HepG2 (cell line): ENCODE results near the gene OR7D2. TPM values are rescaled to one million over a fixed set of nuclear protein-coding genes. Genes with fewer than 3 reads are reported as not detected.

ENCODE experiments used
- ETV5 ChIP-seq: IDR thresholded peaks from 2 replicates; pipeline ENCODE4 v1.6.1; 2018; ENCODE audit warnings: missing biosample characterization, missing genetic modification reagents, inconsistent platforms, borderline replicate concordance
- HES4 ChIP-seq: sonication (generic); formaldehyde crosslinking; IDR thresholded peaks from 2 replicates; pipeline ENCODE4 v1.9.0; 2021; ENCODE audit warnings: mild to moderate bottlenecking, missing genetic modification reagents, borderline replicate concordance
- KDM6A ChIP-seq: IDR thresholded peaks from 2 replicates; pipeline ENCODE4 v1.6.1; 2016; ENCODE audit warnings: low read depth
- KLF15 ChIP-seq: sonication (generic); formaldehyde crosslinking; IDR thresholded peaks from 2 replicates; pipeline ENCODE4 v1.8.1; 2023; ENCODE audit warnings: borderline replicate concordance, mild to moderate bottlenecking, inconsistent platforms, missing genetic modification reagents, mixed read lengths
- MAFK ChIP-seq, 2 experiments: IDR thresholded peaks in 1 of 2; conservative IDR thresholded peaks in 1 of 2; 2 replicates each; pipeline ENCODE4 v1.6.1; 2011; ENCODE audit warnings: improper control_type of control experiment in 2 of 2, low read length in 2 of 2
- MIER2 ChIP-seq: IDR thresholded peaks from 2 replicates; pipeline ENCODE4 v1.6.1; 2016; ENCODE audit warnings: missing biosample characterization, missing genetic modification reagents
- PAX8 ChIP-seq: sonication (generic); formaldehyde crosslinking; IDR thresholded peaks from 2 replicates; pipeline ENCODE4 v1.8.0; 2022; ENCODE audit warnings: mild to moderate bottlenecking, missing genetic modification reagents, borderline replicate concordance
- PCBP1 ChIP-seq: fragments of 200-400 bp; formaldehyde crosslinking; IDR thresholded peaks from 2 replicates; pipeline ENCODE4 v1.6.1; 2017; ENCODE audit warnings: mild to moderate bottlenecking, low read depth, low read length, borderline replicate concordance
- POLR2AphosphoS5 ChIP-seq: IDR thresholded peaks from 2 replicates; pipeline ENCODE4 v1.6.1; 2012; ENCODE audit warnings: low read depth, low read length
- PPARG ChIP-seq: conservative IDR thresholded peaks from 2 replicates; pipeline ENCODE4 v1.6.1; 2016; ENCODE audit warnings: missing biosample characterization, missing genetic modification reagents
- PTBP1 ChIP-seq: fragments of 200-400 bp; formaldehyde crosslinking; IDR thresholded peaks from 2 replicates; pipeline ENCODE4 v1.6.1; 2018; ENCODE audit warnings: low read length, low read depth; ENCODE audit not compliant: poor library complexity, severe bottlenecking
- SP4 ChIP-seq: sonication (generic); formaldehyde crosslinking; IDR thresholded peaks from 2 replicates; pipeline ENCODE4 v1.8.1; 2023; ENCODE audit warnings: mild to moderate bottlenecking, missing genetic modification reagents
- ZBTB3 ChIP-seq: sonication (generic); formaldehyde crosslinking; IDR thresholded peaks from 2 replicates; pipeline ENCODE4 v1.4.0; 2020; ENCODE audit warnings: low read depth, mild to moderate bottlenecking, moderate library complexity, missing genetic modification reagents, borderline replicate concordance
- ZEB1 ChIP-seq: IDR thresholded peaks from 2 replicates; pipeline ENCODE4 v1.6.1; 2012; ENCODE audit warnings: mild to moderate bottlenecking, low read depth, inconsistent platforms; ENCODE audit not compliant: insufficient replicate concordance
- ZFP41 ChIP-seq: sonication (generic); formaldehyde crosslinking; IDR thresholded peaks from 2 replicates; pipeline ENCODE4 v1.4.0; 2020; ENCODE audit warnings: mild to moderate bottlenecking, missing genetic modification reagents, borderline replicate concordance
- ZNF256 ChIP-seq: sonication (generic); formaldehyde crosslinking; conservative IDR thresholded peaks from 2 replicates; pipeline ENCODE4 v1.4.0; 2020; ENCODE audit warnings: missing genetic modification reagents
- ZNF354B ChIP-seq: sonication (generic); formaldehyde crosslinking; IDR thresholded peaks from 2 replicates; pipeline ENCODE4 v1.8.0; 2022; ENCODE audit warnings: mild to moderate bottlenecking, missing genetic modification reagents
- ZNF547 ChIP-seq: sonication (generic); formaldehyde crosslinking; IDR thresholded peaks from 2 replicates; pipeline ENCODE4 v1.5.1; 2020; ENCODE audit warnings: mild to moderate bottlenecking, missing genetic modification reagents
- ZNF839 ChIP-seq: sonication (generic); formaldehyde crosslinking; IDR thresholded peaks from 2 replicates; pipeline ENCODE4 v1.4.0; 2020; ENCODE audit warnings: missing genetic modification reagents, mild to moderate bottlenecking, borderline replicate concordance
- ZSCAN29 ChIP-seq: sonication (generic); formaldehyde crosslinking; conservative IDR thresholded peaks from 2 replicates; pipeline ENCODE4 v1.4.0; 2020; ENCODE audit warnings: mild to moderate bottlenecking, missing genetic modification reagents
- polyA plus RNA-seq, 8 experiments: library from polyadenylated mRNA; depleted of rRNA in 3 of 8; stranded (reverse) in 7 of 8; unstranded in 1 of 8; fragments of >200 nt; fragmentation: Illumina TruSeq in 4 of 8; extraction: Trizol in 4 of 8; gene quantifications; 2 replicates each; pipeline versions ENCODE4 v1.2.1 to v1.2.3, GENCODE V29; 2011 to 2016; ENCODE audit warnings: low read depth in 4 of 8, missing spikeins in 1 of 8, mixed read lengths in 1 of 8; ENCODE audit not compliant: insufficient read depth in 1 of 8
- total RNA-seq, 5 experiments: library from RNA; depleted of rRNA; stranded (reverse); fragments of >200 nt; fragmentation: Illumina TruSeq; extraction: Trizol; gene quantifications; 2 replicates each; pipeline ENCODE4 v1.2.3, GENCODE V29; 2016; ENCODE audit warnings: low read depth in 1 of 5
- TF ChIP-seq, protein P1 (sequence below): sonication (generic); formaldehyde crosslinking; IDR thresholded peaks from 2 replicates; pipeline ENCODE4 v1.8.1; 2022; ENCODE audit warnings: low read depth, mild to moderate bottlenecking, missing genetic modification reagents
- TF ChIP-seq, protein P2 (sequence below): sonication (generic); formaldehyde crosslinking; IDR thresholded peaks from 2 replicates; pipeline ENCODE4 v1.5.1; 2020; ENCODE audit warnings: missing genetic modification reagents, mild to moderate bottlenecking, borderline replicate concordance
- TF ChIP-seq, protein P3 (sequence below): sonication (generic); formaldehyde crosslinking; IDR thresholded peaks from 2 replicates; pipeline ENCODE4 v1.5.1; 2020; ENCODE audit warnings: mild to moderate bottlenecking, missing genetic modification reagents, moderate library complexity
- TF ChIP-seq, protein P4 (sequence below): sonication (generic); formaldehyde crosslinking; IDR thresholded peaks from 2 replicates; pipeline ENCODE4 v1.4.0; 2020; ENCODE audit warnings: missing genetic modification reagents

Gene OR7D2
- total and polyA plus RNA-seq, 2 of the 13 experiments (the other 11 are each of a cell fraction or from before 2014, with no cell fraction given) = 0.07 TPM; not detected in 1

DNA sequence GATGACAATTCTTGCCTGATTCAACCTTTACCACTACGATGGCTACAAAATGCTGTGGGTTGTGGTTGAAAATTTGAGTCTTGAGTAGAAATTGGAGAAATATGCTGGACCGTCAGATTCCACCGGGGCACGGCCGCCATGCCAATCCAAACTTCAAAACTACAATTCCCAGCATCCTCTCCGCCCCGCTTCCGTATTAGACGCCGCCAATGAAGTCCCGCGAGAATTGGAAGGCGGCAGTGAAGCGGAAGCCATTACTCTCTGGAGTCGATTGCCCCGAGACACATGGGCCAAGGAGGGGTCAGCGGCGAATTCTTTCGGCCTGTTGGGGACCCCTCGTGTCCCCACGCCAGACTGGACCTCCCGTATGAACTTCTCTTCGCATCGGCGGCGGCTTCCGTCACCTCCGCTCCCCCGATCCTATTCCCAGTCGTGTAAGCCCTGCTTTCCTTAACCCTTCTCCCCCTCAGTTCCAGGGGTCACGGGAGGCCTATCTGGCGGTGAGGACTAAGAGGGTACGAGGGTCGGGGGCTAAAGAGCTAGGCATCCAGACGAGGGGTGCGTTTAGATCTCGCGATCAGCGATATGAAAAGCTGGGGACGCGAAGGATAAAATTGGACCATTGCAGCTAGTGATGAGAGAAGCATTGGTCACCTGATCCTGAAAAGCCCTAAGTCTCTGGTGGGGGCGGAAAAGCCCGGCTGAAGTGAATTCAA, 38.5 kb upstream of the OR7D2 start, which contains the start of gene ZNF317 (continued):
- TF ChIP-seq, protein P1, sequence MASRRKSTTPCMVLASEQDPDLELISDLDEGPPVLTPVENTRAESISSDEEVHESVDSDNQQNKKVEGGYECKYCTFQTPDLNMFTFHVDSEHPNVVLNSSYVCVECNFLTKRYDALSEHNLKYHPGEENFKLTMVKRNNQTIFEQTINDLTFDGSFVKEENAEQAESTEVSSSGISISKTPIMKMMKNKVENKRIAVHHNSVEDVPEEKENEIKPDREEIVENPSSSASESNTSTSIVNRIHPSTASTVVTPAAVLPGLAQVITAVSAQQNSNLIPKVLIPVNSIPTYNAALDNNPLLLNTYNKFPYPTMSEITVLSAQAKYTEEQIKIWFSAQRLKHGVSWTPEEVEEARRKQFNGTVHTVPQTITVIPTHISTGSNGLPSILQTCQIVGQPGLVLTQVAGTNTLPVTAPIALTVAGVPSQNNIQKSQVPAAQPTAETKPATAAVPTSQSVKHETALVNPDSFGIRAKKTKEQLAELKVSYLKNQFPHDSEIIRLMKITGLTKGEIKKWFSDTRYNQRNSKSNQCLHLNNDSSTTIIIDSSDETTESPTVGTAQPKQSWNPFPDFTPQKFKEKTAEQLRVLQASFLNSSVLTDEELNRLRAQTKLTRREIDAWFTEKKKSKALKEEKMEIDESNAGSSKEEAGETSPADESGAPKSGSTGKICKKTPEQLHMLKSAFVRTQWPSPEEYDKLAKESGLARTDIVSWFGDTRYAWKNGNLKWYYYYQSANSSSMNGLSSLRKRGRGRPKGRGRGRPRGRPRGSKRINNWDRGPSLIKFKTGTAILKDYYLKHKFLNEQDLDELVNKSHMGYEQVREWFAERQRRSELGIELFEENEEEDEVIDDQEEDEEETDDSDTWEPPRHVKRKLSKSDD (CRISPR knock-in tag) = peak; percentile 34; the same call in 1 of the 2 replicates
- no peak for TF ChIP-seq SP4 (CRISPR knock-in tag)
- peak; percentile 80; the same call in 1 of the 2 replicates for TF ChIP-seq ZNF839 (CRISPR knock-in tag)
- TF ChIP-seq ZNF354B (CRISPR knock-in tag) = no peak
- TF ChIP-seq ZFP41 (CRISPR knock-in tag) = 0 out of 2 replicates have a peak, but pooled peaks have one; percentile 69
- TF ChIP-seq ETV5 = peak; percentile 76; the same call in 1 of the 2 replicates
- TF ChIP-seq, protein P2, sequence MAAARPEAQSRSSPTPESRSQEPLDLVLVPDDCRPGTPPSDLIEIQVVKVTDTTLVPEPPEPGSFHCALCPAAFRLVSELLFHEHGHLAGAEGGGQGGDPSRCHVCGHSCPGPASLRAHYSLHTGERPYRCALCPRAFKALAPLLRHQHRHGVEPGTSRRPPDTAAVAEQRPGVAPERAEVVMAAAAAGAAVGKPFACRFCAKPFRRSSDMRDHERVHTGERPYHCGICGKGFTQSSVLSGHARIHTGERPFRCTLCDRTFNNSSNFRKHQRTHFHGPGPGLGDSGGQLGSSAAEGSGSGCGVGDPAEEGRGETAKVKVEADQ (CRISPR knock-in tag) = peak; percentile 76; the same call in 1 of the 2 replicates
- peak; percentile 74 for TF ChIP-seq ZNF547 (CRISPR knock-in tag)
- TF ChIP-seq ZNF256 (CRISPR knock-in tag) = no peak
- TF ChIP-seq KDM6A (CRISPR knock-in tag) = no peak
- TF ChIP-seq MAFK (conservative IDR thresholded peaks at IDR 0.05 in 1 of 2, IDR thresholded peaks at IDR 0.05 in 1 of 2; ENCODE audit: low read length in 2 of 2) = no peak
- no peak; the same call in 1 of the 2 replicates for TF ChIP-seq PCBP1
- TF ChIP-seq, protein P3, sequence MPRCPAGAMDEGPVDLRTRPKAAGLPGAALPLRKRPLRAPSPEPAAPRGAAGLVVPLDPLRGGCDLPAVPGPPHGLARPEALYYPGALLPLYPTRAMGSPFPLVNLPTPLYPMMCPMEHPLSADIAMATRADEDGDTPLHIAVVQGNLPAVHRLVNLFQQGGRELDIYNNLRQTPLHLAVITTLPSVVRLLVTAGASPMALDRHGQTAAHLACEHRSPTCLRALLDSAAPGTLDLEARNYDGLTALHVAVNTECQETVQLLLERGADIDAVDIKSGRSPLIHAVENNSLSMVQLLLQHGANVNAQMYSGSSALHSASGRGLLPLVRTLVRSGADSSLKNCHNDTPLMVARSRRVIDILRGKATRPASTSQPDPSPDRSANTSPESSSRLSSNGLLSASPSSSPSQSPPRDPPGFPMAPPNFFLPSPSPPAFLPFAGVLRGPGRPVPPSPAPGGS (CRISPR knock-in tag) = peak; percentile 55; the same call in 1 of the 2 replicates
- TF ChIP-seq ZBTB3 = no peak; the same call in 1 of the 2 replicates
- TF ChIP-seq MIER2 (CRISPR knock-in tag) = no peak
- TF ChIP-seq PTBP1 = no peak
- no peak for TF ChIP-seq KLF15
- TF ChIP-seq HES4 (CRISPR knock-in tag) = peak; percentile 87
- no peak for TF ChIP-seq PPARG
- TF ChIP-seq POLR2AphosphoS5 = peak; percentile 95
- TF ChIP-seq, protein P4, sequence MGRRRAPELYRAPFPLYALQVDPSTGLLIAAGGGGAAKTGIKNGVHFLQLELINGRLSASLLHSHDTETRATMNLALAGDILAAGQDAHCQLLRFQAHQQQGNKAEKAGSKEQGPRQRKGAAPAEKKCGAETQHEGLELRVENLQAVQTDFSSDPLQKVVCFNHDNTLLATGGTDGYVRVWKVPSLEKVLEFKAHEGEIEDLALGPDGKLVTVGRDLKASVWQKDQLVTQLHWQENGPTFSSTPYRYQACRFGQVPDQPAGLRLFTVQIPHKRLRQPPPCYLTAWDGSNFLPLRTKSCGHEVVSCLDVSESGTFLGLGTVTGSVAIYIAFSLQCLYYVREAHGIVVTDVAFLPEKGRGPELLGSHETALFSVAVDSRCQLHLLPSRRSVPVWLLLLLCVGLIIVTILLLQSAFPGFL = no peak
- TF ChIP-seq ZSCAN29 (CRISPR knock-in tag) = no peak
- no peak for TF ChIP-seq ZEB1
- TF ChIP-seq PAX8 = no peak
